HepG2 (cell line): ENCODE results near the gene ZFYVE28. TPM values are rescaled to one million over a fixed set of nuclear protein-coding genes. Genes with fewer than 3 reads are reported as not detected.

Experiments
- ATAC-seq: fragments of 200-7000 bp; cut with Tn5 transposase; 3 replicates; pipeline ENCODE4 v1.9.1; 2020; ENCODE audit warnings: mild to moderate bottlenecking, moderate library complexity
- BruUV-seq: library from RNA; stranded (reverse); fragments of 400-500 nt; replicated peaks from 2 replicates; lab custom pipeline; 2021; lab: Mats Ljungman, UMichigan
- CTCF ChIA-PET: fragments of 300-600 bp; formaldehyde crosslinking; extraction: SDS; loops from one replicate; lab custom pipeline; 2021; ENCODE audit warnings: low total read pairs, inconsistent platforms, low intra/inter-chr PET ratio; lab: Yijun Ruan, JAX
- POLR2A ChIA-PET: fragments of 350-600 bp; sonication (Branson Sonifier 250); formaldehyde crosslinking; loops from one replicate; lab custom pipeline; 2020; ENCODE audit warnings: antibody characterized with exemption, inconsistent platforms; lab: Yijun Ruan, JAX
- DNase-seq: peaks from one replicate; pipeline ENCODE4 v3.0.0-alpha.2; 2015; ENCODE audit warnings: low spot score
- FAIRE-seq: peaks from 3 replicates; lab custom pipeline; 2011; peaks lifted over from hg19 to GRCh38; lab: Jason Lieb, UNC
- H2AFZ ChIP-seq: one replicate; pipeline ENCODE4 v1.6.1; 2011; ENCODE audit warnings: low read length, inconsistent platforms
- H3K27ac ChIP-seq: fragments of 300-600 bp; 3 replicates; pipeline ENCODE4 v1.8.0; 2011; ENCODE audit warnings: mixed run types, mild to moderate bottlenecking, mixed read lengths, low read length, inconsistent platforms; ENCODE audit not compliant: insufficient read depth; ENCODE audit errors: extremely low read length
- H3K27me3 ChIP-seq, 2 experiments: fragments of 200-600 bp in 1 of 2; 2 replicates in 1 of 2; 3 replicates in 1 of 2; pipeline versions ENCODE4 v1.6.0 to v1.8.0; 2011; ENCODE audit warnings: low read length in 2 of 2, mild to moderate bottlenecking in 2 of 2, moderate library complexity in 2 of 2, inconsistent platforms in 1 of 2; ENCODE audit not compliant: insufficient read depth in 2 of 2, control insufficient read depth in 1 of 2
- H3K36me3 ChIP-seq, 2 experiments: fragments of 200-600 bp in 1 of 2; replicated peaks in 1 of 2; 2 replicates in 1 of 2; 3 replicates in 1 of 2; pipeline versions ENCODE4 v1.5.1 to v1.8.0; 2011; ENCODE audit warnings: low read length in 2 of 2, inconsistent platforms in 1 of 2; ENCODE audit not compliant: insufficient read depth in 2 of 2, control insufficient read depth in 1 of 2
- H3K4me1 ChIP-seq: 2 replicates; pipeline ENCODE4 v1.5.1; 2012; ENCODE audit warnings: low read length, inconsistent platforms; ENCODE audit not compliant: insufficient read depth
- H3K4me2 ChIP-seq: 2 replicates; pipeline ENCODE4 v1.6.0; 2011; ENCODE audit warnings: low read depth, low read length, inconsistent platforms
- H3K4me3 ChIP-seq, 3 experiments: fragments of 200-600 bp in 1 of 3; sonication (generic), shearing (Covaris generic) in 1 of 3; replicated peaks in 1 of 3; 2 replicates each; pipeline ENCODE4 v1.5.1; 2011 to 2016; ENCODE audit warnings: low read length in 3 of 3, inconsistent platforms in 2 of 3, low read depth in 2 of 3, mild to moderate bottlenecking in 2 of 3, control low read depth in 1 of 3, mixed read lengths in 1 of 3; ENCODE audit not compliant: insufficient read depth in 1 of 3
- H3K79me2 ChIP-seq: one replicate; pipeline ENCODE4 v1.6.1; 2011; ENCODE audit warnings: low read length, inconsistent platforms; ENCODE audit not compliant: insufficient read depth
- H3K9ac ChIP-seq: 2 replicates; pipeline ENCODE4 v1.6.0; 2011; ENCODE audit warnings: mild to moderate bottlenecking, low read depth, low read length, inconsistent platforms; ENCODE audit not compliant: insufficient read depth
- H3K9me3 ChIP-seq: 2 replicates; pipeline ENCODE4 v1.5.1; 2012; ENCODE audit warnings: mild to moderate bottlenecking, low read length
- H4K20me1 ChIP-seq: 2 replicates; pipeline ENCODE4 v1.6.0; 2011; ENCODE audit warnings: inconsistent platforms, mild to moderate bottlenecking, low read length, moderate library complexity; ENCODE audit not compliant: insufficient read depth
- AHR ChIP-seq: IDR thresholded peaks from 2 replicates; pipeline ENCODE4 v1.6.1; 2018; ENCODE audit warnings: missing genetic modification reagents, missing compliant biosample characterization
- CEBPG ChIP-seq: IDR thresholded peaks from 2 replicates; pipeline ENCODE4 v1.6.1; 2016
- DR1 ChIP-seq: sonication (generic); formaldehyde crosslinking; IDR thresholded peaks from 2 replicates; pipeline ENCODE4 v1.8.0; 2021; ENCODE audit warnings: mild to moderate bottlenecking, missing genetic modification reagents, inconsistent platforms
- FLYWCH1 ChIP-seq: sonication (generic); formaldehyde crosslinking; IDR thresholded peaks from 2 replicates; pipeline ENCODE4 v1.8.1; 2023; ENCODE audit warnings: mild to moderate bottlenecking, missing genetic modification reagents
- GPN1 ChIP-seq: sonication (generic); formaldehyde crosslinking; IDR thresholded peaks from 2 replicates; pipeline ENCODE4 v1.5.1; 2020; ENCODE audit warnings: missing genetic modification reagents, borderline replicate concordance
- HNRNPH1 ChIP-seq: fragments of 200-400 bp; formaldehyde crosslinking; optimal IDR thresholded peaks from 2 replicates; pipeline ENCODE3; 2017; ENCODE audit warnings: mild to moderate bottlenecking, low read depth, low read length
- TCF7L2 ChIP-seq: IDR thresholded peaks from 2 replicates; pipeline ENCODE4 v1.6.1; 2011; ENCODE audit warnings: mild to moderate bottlenecking, low read depth, low read length, moderate library complexity
- THRA ChIP-seq: sonication (generic); formaldehyde crosslinking; IDR thresholded peaks from 2 replicates; pipeline ENCODE4 v1.4.0; 2020; ENCODE audit warnings: missing genetic modification reagents, borderline replicate concordance
- ZBTB2 ChIP-seq: sonication (generic); formaldehyde crosslinking; IDR thresholded peaks from 2 replicates; pipeline ENCODE4 v1.8.0; 2022; ENCODE audit warnings: low read depth, missing genetic modification reagents
- ZFP62 ChIP-seq: sonication (generic); formaldehyde crosslinking; IDR thresholded peaks from 2 replicates; pipeline ENCODE4 v1.4.0; 2020; ENCODE audit warnings: missing genetic modification reagents
- ZKSCAN1 ChIP-seq: fragments of 150-350 bp; IDR thresholded peaks from 2 replicates; pipeline ENCODE4 v1.6.1; 2014; ENCODE audit warnings: low read length
- ZNF326 ChIP-seq: sonication (generic); formaldehyde crosslinking; IDR thresholded peaks from 2 replicates; pipeline ENCODE4 v1.4.0; 2020; ENCODE audit warnings: missing genetic modification reagents, borderline replicate concordance
- ZNF432 ChIP-seq: sonication (generic); formaldehyde crosslinking; IDR thresholded peaks from 2 replicates; pipeline ENCODE4 v1.5.0; 2020; ENCODE audit warnings: missing genetic modification reagents, mild to moderate bottlenecking, borderline replicate concordance
- ZNF609 ChIP-seq: sonication (generic); formaldehyde crosslinking; IDR thresholded peaks from 2 replicates; pipeline ENCODE4 v1.4.0; 2020; ENCODE audit warnings: mild to moderate bottlenecking, missing genetic modification reagents, borderline replicate concordance
- ZSCAN31 ChIP-seq: sonication (generic); formaldehyde crosslinking; IDR thresholded peaks from 2 replicates; pipeline ENCODE4 v1.5.0; 2020; ENCODE audit warnings: low read depth, mild to moderate bottlenecking, missing genetic modification reagents
- WGBS: methylation state at CpG from one replicate; pipeline ENCODE4 v1.1.6; 2017; ENCODE audit warnings: low lambda C conversion rate; 5-methylcytosine and 5-hydroxymethylcytosine counted together
- in situ Hi-C: cut with HindIII; loops from 2 replicates; pipeline ENCODE4 v1.10.0; 2017; ENCODE audit warnings: low pct_unique_long_range_greater_than_20kb; ENCODE audit not compliant: extremely low pct_ligation_motif_present
- intact Hi-C: fragments of 100-400 bp; cut with micrococcal nuclease; formaldehyde crosslinking; loops from one replicate; pipeline ENCODE4 v1.10.0; 2022; ENCODE audit not compliant: unreplicated experiment
- polyA plus RNA-seq, 8 experiments: library from polyadenylated mRNA; depleted of rRNA in 3 of 8; stranded (reverse) in 7 of 8; unstranded in 1 of 8; fragments of >200 nt; fragmentation: Illumina TruSeq in 4 of 8; extraction: Trizol in 4 of 8; gene quantifications; 2 replicates each; pipeline versions ENCODE4 v1.2.1 to v1.2.3, GENCODE V29; 2011 to 2016; ENCODE audit warnings: low read depth in 4 of 8, missing spikeins in 1 of 8, mixed read lengths in 1 of 8; ENCODE audit not compliant: insufficient read depth in 1 of 8
- total RNA-seq, 5 experiments: library from RNA; depleted of rRNA; stranded (reverse); fragments of >200 nt; fragmentation: Illumina TruSeq; extraction: Trizol; gene quantifications; 2 replicates each; pipeline ENCODE4 v1.2.3, GENCODE V29; 2016; ENCODE audit warnings: low read depth in 1 of 5
- TF ChIP-seq, protein P1 (sequence below): sonication (generic); formaldehyde crosslinking; IDR thresholded peaks from 2 replicates; pipeline ENCODE4 v1.5.1; 2020; ENCODE audit warnings: missing genetic modification reagents, mild to moderate bottlenecking, borderline replicate concordance

Gene ZFYVE28
- total and polyA plus RNA-seq, 2 of the 13 experiments (the other 11 are each of a cell fraction or from before 2014, with no cell fraction given), result 0.12 to 0.22 TPM

GRCh38 chr4:2377241-2377640 is 41.2 kb downstream of the ZFYVE28 start (continued):
- TF ChIP-seq ZNF609 (CRISPR knock-in tag) (no peak), HNRNPH1 (no peak), CEBPG (CRISPR knock-in tag) (no peak), TCF7L2 (no peak), ZNF326 (CRISPR knock-in tag) (no peak), THRA (no peak), GPN1 (CRISPR knock-in tag) (no peak)
- TF ChIP-seq, all 625 proteins: peak for 0

- H3K79me2 ChIP-seq, result no peaks in the 10 kb centered on the region
- FAIRE-seq (no peak), ATAC-seq (no peak), DNase-seq (no peak)
- 48% methylated on average over 10 of the region's 10 CpGs for WGBS
- H3K4me1 ChIP-seq, result no peaks in the 10 kb centered on the region
- in situ Hi-C loops (no loop called here), intact Hi-C loops (no loop called here)
- H3K9ac ChIP-seq, result no peak overlapping the region
- H4K20me1 ChIP-seq, result no peaks in the 10 kb centered on the region
- BruUV-seq, result no TSS peak
- no peaks in the 10 kb centered on the region for H3K9me3 ChIP-seq
- no peak overlapping the region for H3K4me2 ChIP-seq
- H2AFZ ChIP-seq, result no peak overlapping the region
- ChIA-PET POLR2A (no interaction called here), CTCF (no interaction called here)
- no peak overlapping the region for H3K27ac ChIP-seq
- no peak overlapping the region for H3K4me3 ChIP-seq
- no peaks in the 10 kb centered on the region for H3K36me3 ChIP-seq
- H3K27me3 ChIP-seq, result peaks cover 4 to 36% of the 10 kb centered on the region in 2 experiments; a peak in 3 of 5 replicates
- TF ChIP-seq ZFP62, result no peak
- no peak for TF ChIP-seq ZKSCAN1
- TF ChIP-seq FLYWCH1 (CRISPR knock-in tag), result no peak
- no peak for TF ChIP-seq ZBTB2
- TF ChIP-seq, protein P1, sequence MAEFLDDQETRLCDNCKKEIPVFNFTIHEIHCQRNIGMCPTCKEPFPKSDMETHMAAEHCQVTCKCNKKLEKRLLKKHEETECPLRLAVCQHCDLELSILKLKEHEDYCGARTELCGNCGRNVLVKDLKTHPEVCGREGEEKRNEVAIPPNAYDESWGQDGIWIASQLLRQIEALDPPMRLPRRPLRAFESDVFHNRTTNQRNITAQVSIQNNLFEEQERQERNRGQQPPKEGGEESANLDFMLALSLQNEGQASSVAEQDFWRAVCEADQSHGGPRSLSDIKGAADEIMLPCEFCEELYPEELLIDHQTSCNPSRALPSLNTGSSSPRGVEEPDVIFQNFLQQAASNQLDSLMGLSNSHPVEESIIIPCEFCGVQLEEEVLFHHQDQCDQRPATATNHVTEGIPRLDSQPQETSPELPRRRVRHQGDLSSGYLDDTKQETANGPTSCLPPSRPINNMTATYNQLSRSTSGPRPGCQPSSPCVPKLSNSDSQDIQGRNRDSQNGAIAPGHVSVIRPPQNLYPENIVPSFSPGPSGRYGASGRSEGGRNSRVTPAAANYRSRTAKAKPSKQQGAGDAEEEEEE, result no peak
- no peak for TF ChIP-seq DR1 (CRISPR knock-in tag)
- TF ChIP-seq ZSCAN31 (CRISPR knock-in tag), result no peak
- no peak for TF ChIP-seq AHR
- no peak for TF ChIP-seq ZNF432 (CRISPR knock-in tag)
These were observed 43.0 kb downstream of the ZFYVE28 start for GRCh38 chr4:2375427-2375826.
